OCI-LY7 (cell line): ENCODE data around the gene MYMK. TPM values are rescaled to one million over a fixed set of nuclear protein-coding genes. Genes with fewer than 3 reads are reported as not detected.

Experiments used
- BruUV-seq: library from RNA; stranded (reverse); fragments of 400-500 nt; replicated peaks from 2 replicates; lab custom pipeline; 2021; lab: Mats Ljungman, UMichigan
- CTCF ChIA-PET: fragments of 300-600 bp; sonication (Branson Sonifier 250); formaldehyde crosslinking; loops from one replicate; lab custom pipeline; 2022; ENCODE audit warnings: antibody characterized with exemption; ENCODE audit not compliant: unreplicated experiment; lab: Charles Lee
- POLR2A ChIA-PET: fragments of 300-600 bp; sonication (Branson Sonifier 250); formaldehyde crosslinking; loops from one replicate; lab custom pipeline; 2022; ENCODE audit warnings: antibody characterized with exemption; lab: Charles Lee
- DNase-seq: peaks from one replicate; pipeline ENCODE4 v3.0.0-alpha.2; 2015; ENCODE audit warnings: low spot score
- H2AFZ ChIP-seq: fragments of 200-600 bp; sonication (generic), shearing (Covaris generic); 2 replicates; pipeline ENCODE4 v1.6.1; 2014; ENCODE audit warnings: mild to moderate bottlenecking, antibody characterized with exemption, low read length, moderate library complexity
- H3K27ac ChIP-seq: fragments of 200-600 bp; sonication (generic); 2 replicates; pipeline ENCODE4 v1.5.1; 2014; ENCODE audit warnings: mixed run types, low read depth, mild to moderate bottlenecking, moderate library complexity, low read length, inconsistent platforms; ENCODE audit not compliant: poor library complexity, severe bottlenecking
- H3K36me3 ChIP-seq: fragments of 200-600 bp; sonication (generic); 2 replicates; pipeline ENCODE4 v1.6.1; 2014; ENCODE audit warnings: mild to moderate bottlenecking, antibody characterized with exemption, low read length, moderate library complexity, mixed read lengths; ENCODE audit not compliant: insufficient read depth
- H3K4me1 ChIP-seq: fragments of 200-600 bp; sonication (generic); 2 replicates; pipeline ENCODE4 v1.5.1; 2014; ENCODE audit warnings: mild to moderate bottlenecking, low read length; ENCODE audit not compliant: insufficient read depth, poor library complexity, severe bottlenecking
- H3K4me2 ChIP-seq: fragments of 200-600 bp; sonication (generic); 2 replicates; pipeline ENCODE4 v1.6.1; 2014; ENCODE audit warnings: mild to moderate bottlenecking, low read length
- H3K4me3 ChIP-seq: fragments of 200-600 bp; sonication (generic); 2 replicates; pipeline ENCODE4 v1.5.1; 2014; ENCODE audit warnings: mild to moderate bottlenecking, low read depth, low read length; ENCODE audit not compliant: poor library complexity, severe bottlenecking
- H3K79me2 ChIP-seq: fragments of 200-600 bp; sonication (generic); 2 replicates; pipeline ENCODE4 v1.6.1; 2016; ENCODE audit warnings: low read depth, mild to moderate bottlenecking, low read length, moderate library complexity, mixed read lengths; ENCODE audit not compliant: insufficient read depth
- H3K9me2 ChIP-seq: fragments of 200-600 bp; sonication (generic); 2 replicates; pipeline ENCODE4 v1.6.1; 2016; ENCODE audit warnings: mild to moderate bottlenecking, low read length, mixed read lengths; ENCODE audit not compliant: insufficient read depth
- H3K9me3 ChIP-seq: fragments of 200-600 bp; sonication (generic); 2 replicates; pipeline ENCODE4 v1.6.1; 2014; ENCODE audit warnings: mild to moderate bottlenecking, mixed run types, low read length, mixed read lengths
- H4K20me1 ChIP-seq: fragments of 200-600 bp; sonication (generic); 2 replicates; pipeline ENCODE4 v1.6.1; 2014; ENCODE audit warnings: mild to moderate bottlenecking, antibody characterized with exemption, low read length, moderate library complexity, mixed read lengths; ENCODE audit not compliant: insufficient read depth
- CTCF ChIP-seq: fragments of 200-600 bp; sonication (generic); conservative IDR thresholded peaks from 2 replicates; pipeline ENCODE4 v1.5.1; 2014; ENCODE audit warnings: mild to moderate bottlenecking, antibody characterized with exemption, low read length, moderate library complexity, mixed read lengths
- EZH2phosphoT487 ChIP-seq: fragments of 200-600 bp; sonication (generic); IDR thresholded peaks from 2 replicates; pipeline ENCODE4 v1.6.1; 2018; ENCODE audit warnings: low read depth, borderline replicate concordance, mild to moderate bottlenecking, mixed run types, antibody characterized with exemption, low read length, moderate library complexity, mixed read lengths
- intact Hi-C: fragments of 100-400 bp; cut with micrococcal nuclease; formaldehyde crosslinking; loops from one replicate; pipeline ENCODE4 v1.10.0; 2022; ENCODE audit not compliant: unreplicated experiment
- total RNA-seq, 2 experiments: library from RNA; depleted of rRNA in 1 of 2; stranded (reverse); fragments of >200 nt in 1 of 2; shearing (Covaris generic) in 1 of 2; gene quantifications; 2 replicates each; pipeline ENCODE4 v1.2.3, GENCODE V29; 2014 to 2022

Gene MYMK
- total RNA-seq, 2 experiments from 2014 or later: not detected

- no peak for TF ChIP-seq EZH2phosphoT487
- TF ChIP-seq CTCF: no peak
- Histone ChIP-seq H2AFZ (no peak overlapping the region), H3K36me3 (peaks cover 66% of the 10 kb centered on the region), H3K4me3 (no peak overlapping the region), H3K4me1 (peaks cover 15% of the 10 kb centered on the region), H3K4me2 (no peak overlapping the region), H3K27ac (no peak overlapping the region), H3K79me2 (peaks cover 19% of the 10 kb centered on the region; the same call in 1 of the 2 replicates), H4K20me1 (no peaks in the 10 kb centered on the region; the same call in 1 of the 2 replicates), H3K9me2 (no peaks in the 10 kb centered on the region), H3K9me3 (no peaks in the 10 kb centered on the region)
- ChIA-PET POLR2A (no interaction called here), CTCF (no interaction called here)
- intact Hi-C loops: no loop called here
- BruUV-seq: no TSS peak
- no peak for DNase-seq
Measured at GRCh38 chr9:133472753-133473378, 51.9 kb downstream of the MYMK start.

- Histone ChIP-seq H3K4me3 (no peak overlapping the region), H3K4me2 (no peak overlapping the region), H3K27ac (no peak overlapping the region), H4K20me1 (no peaks in the 10 kb centered on the region; the same call in 1 of the 2 replicates), H2AFZ (no peak overlapping the region), H3K36me3 (peaks cover 62% of the 10 kb centered on the region), H3K9me2 (no peaks in the 10 kb centered on the region), H3K9me3 (no peaks in the 10 kb centered on the region), H3K79me2 (peaks cover 13% of the 10 kb centered on the region; the same call in 1 of the 2 replicates), H3K4me1 (peaks cover 9% of the 10 kb centered on the region)
- intact Hi-C loops: no loop called here
- TF ChIP-seq EZH2phosphoT487: no peak
- no peak for TF ChIP-seq CTCF
- CTCF ChIA-PET: no interaction called here
- no TSS peak for BruUV-seq
- DNase-seq: no peak
- POLR2A ChIA-PET: no interaction called here
Measured at GRCh38 chr9:133472277-133472645, 52.5 kb downstream of the MYMK start.

GRCh38 chr9:133471551-133472276 lies 53.0 kb downstream of the MYMK start:
- Histone ChIP-seq H3K9me3 (no peaks in the 10 kb centered on the region), H3K4me1 (peaks cover 3% of the 10 kb centered on the region), H3K9me2 (no peaks in the 10 kb centered on the region), H3K4me2 (no peak overlapping the region), H4K20me1 (no peaks in the 10 kb centered on the region), H2AFZ (no peak overlapping the region), H3K79me2 (0 out of 2 replicates have a peak, but pooled peaks cover 7% of the 10 kb centered on the region), H3K36me3 (peaks cover 56% of the 10 kb centered on the region), H3K27ac (no peak overlapping the region), H3K4me3 (no peak overlapping the region)
- TF ChIP-seq CTCF: no peak
- TF ChIP-seq EZH2phosphoT487: no peak
- BruUV-seq: no TSS peak
- no peak for DNase-seq
- CTCF ChIA-PET: no interaction called here
- POLR2A ChIA-PET: interaction anchor here (0.6 to 0.7 kb wide), 2 partner anchors 9 to 346 kb away, joined by 3 to 4 read pairs; no protein-coding TSS in a partner anchor
- intact Hi-C loops: no loop called here
